Central memory CD8-positive, alpha-beta T cell (primary cell): ENCODE measurements around the gene TNP2.

ENCODE experiments used
- ATAC-seq: fragments of 150-1000 bp; cut with Tn5 transposase; replicated peaks from 2 replicates; pipeline ENCODE4 v1.10.0; 2022; ENCODE audit warnings: mild to moderate bottlenecking, moderate FRiP score, moderate number of reproducible peaks; ENCODE audit not compliant: poor library complexity, severe bottlenecking; ENCODE audit errors: extremely low read depth
- DNase-seq, 2 donors: peaks; one replicate each; pipeline ENCODE4 v3.0.0; 2021; ENCODE audit warnings: low spot score in 2 of 2
- H3K27ac Mint-ChIP-seq: one replicate; pipeline ENCODE4 v1.8.0; 2022; ENCODE audit warnings: low read depth, mild to moderate bottlenecking, moderate library complexity, mixed read lengths
- H3K27me3 Mint-ChIP-seq: one replicate; pipeline ENCODE4 v1.8.0; 2022; ENCODE audit warnings: mixed read lengths
- H3K36me3 Mint-ChIP-seq: one replicate; pipeline ENCODE4 v1.8.0; 2022; ENCODE audit warnings: mild to moderate bottlenecking, moderate library complexity, mixed read lengths; ENCODE audit not compliant: insufficient read depth
- H3K4me1 Mint-ChIP-seq: one replicate; pipeline ENCODE4 v1.8.0; 2022; ENCODE audit warnings: mixed read lengths
- H3K4me3 Mint-ChIP-seq: one replicate; pipeline ENCODE4 v1.8.0; 2022; ENCODE audit warnings: mild to moderate bottlenecking, moderate library complexity, mixed read lengths
- H3K9me3 Mint-ChIP-seq: one replicate; pipeline ENCODE4 v1.8.0; 2022; ENCODE audit warnings: mixed read lengths

TNP2 gene

GRCh38 chr16:11264155-11264832 is 4.8 kb downstream of the TNP2 start:
- Mint-ChIP-seq H3K4me1 (peaks cover 16% of the 10 kb centered on the region), H3K9me3 (no peaks in the 10 kb centered on the region), H3K27ac (peak overlapping the region; percentile 32), H3K36me3 (no peaks in the 10 kb centered on the region), H3K27me3 (no peaks in the 10 kb centered on the region), H3K4me3 (peak overlapping the region; percentile 8)
- DNase-seq (no peak), ATAC-seq (no peak)

- Mint-ChIP-seq H3K4me3 (peak overlapping the region; percentile 8), H3K4me1 (peaks cover 20% of the 10 kb centered on the region), H3K27ac (peak overlapping the region; percentile 32), H3K27me3 (no peaks in the 10 kb centered on the region), H3K9me3 (no peaks in the 10 kb centered on the region), H3K36me3 (no peaks in the 10 kb centered on the region)
- ATAC-seq (peak; percentile 80), DNase-seq (no peak)
Observed at GRCh38 chr16:11263737-11264136, 5.4 kb downstream of the TNP2 start.

GRCh38 chr16:11262915-11263314 is 6.2 kb downstream of the TNP2 start:
- Mint-ChIP-seq H3K27ac (no peak overlapping the region), H3K4me1 (peaks cover 27% of the 10 kb centered on the region), H3K4me3 (no peak overlapping the region), H3K36me3 (peaks cover 4% of the 10 kb centered on the region), H3K27me3 (no peaks in the 10 kb centered on the region), H3K9me3 (no peaks in the 10 kb centered on the region)
- DNase-seq, result no peak
- ATAC-seq, result no peak

GRCh38 chr16:11260596-11260966 is 8.5 kb downstream of the TNP2 start:
- ATAC-seq, result no peak
- Mint-ChIP-seq H3K4me1 (peaks cover 34% of the 10 kb centered on the region), H3K36me3 (peaks cover 17% of the 10 kb centered on the region), H3K27me3 (no peaks in the 10 kb centered on the region), H3K9me3 (no peaks in the 10 kb centered on the region), H3K27ac (no peak overlapping the region), H3K4me3 (no peak overlapping the region)
- no peak for DNase-seq

GRCh38 chr16:11259655-11260595 is 9.2 kb downstream of the TNP2 start:
- Mint-ChIP-seq H3K27ac (no peak overlapping the region), H3K27me3 (no peaks in the 10 kb centered on the region), H3K4me3 (no peak overlapping the region), H3K36me3 (peaks cover 23% of the 10 kb centered on the region), H3K4me1 (peaks cover 34% of the 10 kb centered on the region), H3K9me3 (no peaks in the 10 kb centered on the region)
- no peak for DNase-seq
- ATAC-seq, result no peak

- no peaks in the 10 kb centered on the region for H3K27me3 Mint-ChIP-seq
- H3K9me3 Mint-ChIP-seq, result no peaks in the 10 kb centered on the region
- peaks cover 28% of the 10 kb centered on the region for H3K36me3 Mint-ChIP-seq
- H3K27ac Mint-ChIP-seq, result no peak overlapping the region
- peak in 1 of 2 donors; percentile 25 for DNase-seq
- peak overlapping the region; percentile 56 for H3K4me3 Mint-ChIP-seq
- peaks cover 37% of the 10 kb centered on the region for H3K4me1 Mint-ChIP-seq
- peak; percentile 15 for ATAC-seq
Observed at GRCh38 chr16:11258553-11259492, 10.3 kb downstream of the TNP2 start.

GRCh38 chr16:11257131-11257938 is 11.8 kb downstream of the TNP2 start:
- Mint-ChIP-seq H3K4me1 (peaks cover 40% of the 10 kb centered on the region), H3K36me3 (peaks cover 36% of the 10 kb centered on the region), H3K4me3 (peak overlapping the region; percentile 94), H3K9me3 (no peaks in the 10 kb centered on the region), H3K27me3 (no peaks in the 10 kb centered on the region), H3K27ac (peak overlapping the region; percentile 99)
- ATAC-seq (no peak), DNase-seq (peak in 1 of 2 donors; percentile 42)

GRCh38 chr16:11256661-11257130 is 12.4 kb downstream of the TNP2 start:
- H3K27ac Mint-ChIP-seq, result peak overlapping the region; percentile 99
- no peaks in the 10 kb centered on the region for H3K9me3 Mint-ChIP-seq
- peaks cover 47% of the 10 kb centered on the region for H3K4me1 Mint-ChIP-seq
- DNase-seq (no peak), ATAC-seq (no peak)
- H3K4me3 Mint-ChIP-seq, result peak overlapping the region; percentile 94
- H3K36me3 Mint-ChIP-seq, result peaks cover 43% of the 10 kb centered on the region
- H3K27me3 Mint-ChIP-seq, result no peaks in the 10 kb centered on the region

- peak; percentile 47 for ATAC-seq
- peak; percentile 73 to 76 for DNase-seq
- peak within 1 kb of the TSS; percentile 94 for H3K4me3 Mint-ChIP-seq
- H3K36me3 Mint-ChIP-seq, result peaks cover 45% of the 10 kb centered on the region
- H3K9me3 Mint-ChIP-seq, result no peaks in the 10 kb centered on the region
- peaks cover 49% of the 10 kb centered on the region for H3K4me1 Mint-ChIP-seq
- peak within 1 kb of the TSS; percentile 99 for H3K27ac Mint-ChIP-seq
- H3K27me3 Mint-ChIP-seq, result no peaks in the 10 kb centered on the region
Observed at GRCh38 chr16:11255737-11256660, 13.1 kb downstream of the TNP2 start, which contains the start of gene SOCS1. Gene SOCS1, minus strand, starts transcription at chr16:11256204. Its CDS starts 726 bp downstream, at chr16:11255478.

- Mint-ChIP-seq H3K36me3 (peaks cover 45% of the 10 kb centered on the region), H3K9me3 (no peaks in the 10 kb centered on the region), H3K4me3 (peak overlapping the region; percentile 80), H3K4me1 (peaks cover 56% of the 10 kb centered on the region), H3K27ac (peak overlapping the region; percentile 90), H3K27me3 (no peaks in the 10 kb centered on the region)
- DNase-seq (peak; percentile 59 to 70), ATAC-seq (peak; percentile 48)
Observed at GRCh38 chr16:11254913-11255736, 14.0 kb downstream of the TNP2 start.
